Ectodermal cell (in vitro differentiated cells): ENCODE data around the gene MAP1LC3B2.

ENCODE experiments used
- H3K27ac ChIP-seq: 2 replicates; pipeline ENCODE4 v1.7.0; 2013; ENCODE audit warnings: mild to moderate bottlenecking, low read depth, low read length; ENCODE audit not compliant: insufficient read depth, poor library complexity, severe bottlenecking
- H3K27me3 ChIP-seq: 2 replicates; pipeline ENCODE4 v1.7.0; 2013; ENCODE audit warnings: mild to moderate bottlenecking, low read length; ENCODE audit not compliant: insufficient read depth, control insufficient read depth, poor library complexity, severe bottlenecking
- H3K36me3 ChIP-seq: one replicate; pipeline ENCODE4 v1.7.0; 2013; ENCODE audit warnings: low read length; ENCODE audit not compliant: control insufficient read depth, insufficient read depth
- H3K4me1 ChIP-seq: one replicate; pipeline ENCODE4 v1.7.0; 2013; ENCODE audit warnings: low read length; ENCODE audit not compliant: control insufficient read depth, insufficient read depth
- H3K4me3 ChIP-seq: 2 replicates; pipeline ENCODE4 v1.7.0; 2013; ENCODE audit warnings: low read depth, low read length, control low read depth; ENCODE audit not compliant: insufficient read depth
- H3K9me3 ChIP-seq: 2 replicates; pipeline ENCODE4 v1.7.0; 2013; ENCODE audit warnings: mild to moderate bottlenecking, low read length, moderate library complexity; ENCODE audit not compliant: control insufficient read depth
- WGBS, 2 experiments: methylation state at CpG; one replicate each; pipeline ENCODE4 v1.1.7; 2013; ENCODE audit warnings: missing lambda C conversion rate in 2 of 2; 5-methylcytosine and 5-hydroxymethylcytosine counted together

Gene MAP1LC3B2

DNA sequence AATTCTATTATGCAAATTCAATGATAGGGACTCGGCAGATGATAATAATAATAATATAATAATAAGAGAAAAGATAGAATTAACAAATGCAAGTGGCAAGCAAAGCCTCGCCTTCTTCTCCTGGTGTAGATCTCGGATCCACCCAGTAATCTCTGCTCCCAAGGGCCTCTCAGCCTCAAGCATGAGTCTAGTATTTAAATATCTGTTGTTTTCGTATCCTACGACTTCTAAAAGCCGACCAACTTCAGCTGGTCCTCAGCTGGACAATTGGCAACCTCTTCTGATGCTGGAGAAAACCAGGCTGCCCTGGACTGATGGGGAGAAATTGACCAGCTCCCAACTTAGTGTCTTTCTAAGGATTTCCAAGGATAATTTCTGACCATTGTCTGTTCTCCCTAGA lies 14.0 kb upstream of the MAP1LC3B2 start:
- WGBS, 2 experiments = 88 to 89% methylated on average over 5 of the region's 6 CpGs
- Histone ChIP-seq H3K4me1 (peaks cover 4% of the 10 kb centered on the region), H3K36me3 (no peaks in the 10 kb centered on the region), H3K27ac (no peak overlapping the region), H3K27me3 (no peaks in the 10 kb centered on the region), H3K4me3 (no peak overlapping the region), H3K9me3 (no peaks in the 10 kb centered on the region)

- Histone ChIP-seq H3K4me1 (peaks cover 4% of the 10 kb centered on the region), H3K27me3 (no peaks in the 10 kb centered on the region), H3K9me3 (no peaks in the 10 kb centered on the region), H3K36me3 (no peaks in the 10 kb centered on the region), H3K27ac (no peak overlapping the region), H3K4me3 (no peak overlapping the region)
- 75 to 83% methylated on average over 4 to 6 of the region's 6 CpGs for WGBS, 2 experiments
Observed at GRCh38 chr12:116545936-116546335, 13.2 kb upstream of the MAP1LC3B2 start.

DNA sequence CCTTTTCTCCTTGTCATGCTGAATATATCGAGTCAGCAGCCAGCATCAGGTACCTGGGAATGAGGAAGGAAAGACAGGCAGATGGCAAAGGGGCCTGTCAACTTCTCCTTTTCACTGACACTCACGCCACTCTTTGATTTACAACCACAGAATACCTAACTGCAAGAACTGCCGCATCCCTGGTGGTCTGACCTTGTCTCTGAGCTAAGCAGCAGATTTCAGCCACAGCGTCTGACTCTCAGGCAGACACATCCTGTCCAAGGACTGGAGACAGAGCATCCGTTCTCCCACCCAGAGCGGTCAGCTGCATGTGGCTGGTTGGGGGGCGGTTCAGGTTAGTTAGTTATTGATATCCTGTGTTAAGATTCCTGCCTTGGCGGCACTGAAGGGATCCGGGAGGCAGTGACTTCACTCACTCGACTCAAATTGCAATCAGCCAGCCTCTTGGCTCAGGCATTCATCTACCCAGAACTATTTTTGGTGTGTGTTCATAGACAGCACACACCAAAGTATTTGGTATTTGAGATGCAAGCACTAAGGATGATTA lies 11.2 kb upstream of the MAP1LC3B2 start:
- H3K27ac ChIP-seq = no peak overlapping the region
- no peak overlapping the region for H3K4me3 ChIP-seq
- H3K4me1 ChIP-seq = peaks cover 4% of the 10 kb centered on the region
- H3K9me3 ChIP-seq = no peaks in the 10 kb centered on the region
- no peaks in the 10 kb centered on the region for H3K36me3 ChIP-seq
- 85 to 87% methylated on average over 10 of the region's 10 CpGs for WGBS, 2 experiments
- no peaks in the 10 kb centered on the region for H3K27me3 ChIP-seq

GRCh38 chr12:116549993-116550392 lies 9.2 kb upstream of the MAP1LC3B2 start:
- WGBS, 2 experiments = 92 to 96% methylated on average over 10 of the region's 10 CpGs
- Histone ChIP-seq H3K36me3 (no peaks in the 10 kb centered on the region), H3K27ac (no peak overlapping the region), H3K4me1 (peaks cover 4% of the 10 kb centered on the region), H3K27me3 (no peaks in the 10 kb centered on the region), H3K4me3 (no peak overlapping the region), H3K9me3 (no peaks in the 10 kb centered on the region)

DNA sequence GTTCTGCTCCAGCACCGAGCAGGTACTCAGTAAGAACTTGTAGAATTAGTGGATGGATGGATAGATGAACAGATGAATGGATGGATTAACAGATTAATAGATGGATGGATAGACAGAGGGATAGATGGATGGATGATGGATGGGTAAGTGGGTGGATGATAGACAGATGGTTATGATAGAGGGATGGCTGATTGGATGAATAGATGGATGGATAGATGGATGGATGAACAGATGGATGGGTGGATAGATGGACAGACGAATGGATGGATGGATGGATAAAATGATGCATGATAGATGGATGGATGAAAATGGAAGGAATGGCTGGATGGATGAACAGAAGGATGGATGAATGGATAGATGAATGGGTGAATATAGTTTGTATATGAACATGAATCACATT lies 8.0 kb upstream of the MAP1LC3B2 start:
- H3K36me3 ChIP-seq = no peaks in the 10 kb centered on the region
- H3K27ac ChIP-seq = no peak overlapping the region
- H3K9me3 ChIP-seq = no peaks in the 10 kb centered on the region
- 90 to 93% methylated on average over 2 of the region's 2 CpGs for WGBS, 2 experiments
- no peak overlapping the region for H3K4me3 ChIP-seq
- H3K27me3 ChIP-seq = no peaks in the 10 kb centered on the region
- no peaks in the 10 kb centered on the region for H3K4me1 ChIP-seq

GRCh38 chr12:116551619-116551951 lies 7.6 kb upstream of the MAP1LC3B2 start:
- no peaks in the 10 kb centered on the region for H3K4me1 ChIP-seq
- H3K27me3 ChIP-seq = no peaks in the 10 kb centered on the region
- H3K27ac ChIP-seq = no peak overlapping the region
- no peaks in the 10 kb centered on the region for H3K9me3 ChIP-seq
- 92 to 98% methylated on average over 2 of the region's 2 CpGs for WGBS, 2 experiments
- no peaks in the 10 kb centered on the region for H3K36me3 ChIP-seq
- H3K4me3 ChIP-seq = no peak overlapping the region

DNA sequence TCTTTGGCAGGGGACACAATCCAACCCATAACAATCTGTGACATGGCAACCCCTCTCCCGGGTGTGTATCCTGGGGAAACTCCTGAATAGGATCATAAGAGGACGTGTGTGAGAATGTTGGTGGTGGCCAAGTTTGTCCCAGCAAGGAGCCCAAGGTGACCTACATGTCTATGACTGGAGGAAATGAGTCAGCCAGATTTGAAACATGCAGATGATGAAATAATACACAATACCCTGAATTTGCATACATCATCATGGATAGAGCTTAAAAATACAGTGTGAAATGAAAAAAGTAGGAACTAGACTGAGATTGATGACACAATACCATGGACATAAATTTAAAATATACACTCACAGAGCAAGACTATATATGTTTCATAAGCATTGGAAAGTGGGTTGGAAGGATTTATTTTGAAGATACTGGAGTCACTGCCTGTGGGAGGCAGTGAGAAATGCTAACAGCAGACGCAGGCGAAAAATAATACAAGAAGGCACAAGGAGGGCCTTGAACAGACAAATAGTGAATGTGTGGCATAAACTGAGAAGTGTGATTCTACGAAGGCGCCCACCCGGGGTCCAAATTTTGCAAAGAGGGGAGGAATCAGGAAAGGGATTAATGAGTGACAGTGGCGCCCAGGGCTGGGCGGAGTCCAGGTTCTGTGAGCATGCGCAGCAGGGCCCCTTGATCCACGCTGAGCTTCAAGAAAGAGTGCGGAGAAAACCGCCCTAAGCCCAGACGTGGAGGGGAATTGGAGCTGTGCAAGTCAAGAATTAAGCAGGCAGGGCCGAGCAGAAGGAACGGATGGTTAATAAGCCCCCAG lies 7.0 kb upstream of the MAP1LC3B2 start:
- Histone ChIP-seq H3K27me3 (no peaks in the 10 kb centered on the region), H3K36me3 (no peaks in the 10 kb centered on the region), H3K27ac (no peak overlapping the region), H3K4me3 (no peak overlapping the region), H3K4me1 (no peaks in the 10 kb centered on the region), H3K9me3 (no peaks in the 10 kb centered on the region)
- WGBS, 2 experiments = 90 to 92% methylated on average over 16 of the region's 16 CpGs

GRCh38 chr12:116552773-116553373 lies 6.3 kb upstream of the MAP1LC3B2 start:
- no peaks in the 10 kb centered on the region for H3K36me3 ChIP-seq
- WGBS, 2 experiments = 89 to 90% methylated on average over 17 of the region's 17 CpGs
- no peak overlapping the region for H3K27ac ChIP-seq
- no peak overlapping the region for H3K4me3 ChIP-seq
- no peaks in the 10 kb centered on the region for H3K4me1 ChIP-seq
- no peaks in the 10 kb centered on the region for H3K27me3 ChIP-seq
- H3K9me3 ChIP-seq = no peaks in the 10 kb centered on the region

DNA sequence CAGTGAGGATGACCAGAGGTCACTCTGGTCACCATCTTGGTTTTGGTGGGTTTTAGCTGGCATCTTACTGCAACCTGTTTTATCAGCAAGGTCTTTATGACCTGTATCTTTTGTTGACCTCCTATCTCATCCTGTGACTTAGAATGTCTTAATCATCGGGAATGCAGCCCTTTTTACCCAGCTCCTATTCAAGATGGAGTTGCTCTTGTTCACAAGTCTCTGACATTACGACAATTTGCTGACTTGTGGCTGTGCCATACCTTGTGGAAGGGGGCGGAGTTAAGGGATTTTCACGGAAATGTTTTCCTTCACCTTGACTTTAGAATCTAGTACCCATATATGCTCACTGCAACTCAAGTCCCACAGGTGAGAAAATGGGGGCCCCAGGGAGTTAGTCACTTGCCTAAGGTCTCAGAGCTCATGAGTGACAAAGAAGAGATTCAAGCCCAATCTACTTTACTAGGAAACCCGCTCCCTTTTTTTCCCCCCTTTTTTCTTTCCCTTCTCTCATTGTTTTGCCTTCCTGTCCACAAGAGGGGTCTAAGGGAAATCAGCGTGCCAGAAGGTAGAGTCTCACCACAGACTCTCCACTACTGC lies 2.7 kb upstream of the MAP1LC3B2 start:
- Histone ChIP-seq H3K27ac (no peak overlapping the region), H3K4me1 (peaks cover 12% of the 10 kb centered on the region), H3K36me3 (no peaks in the 10 kb centered on the region), H3K4me3 (no peak overlapping the region), H3K9me3 (no peaks in the 10 kb centered on the region), H3K27me3 (no peaks in the 10 kb centered on the region)
- 90 to 94% methylated on average over 6 of the region's 6 CpGs for WGBS, 2 experiments

- 93 to 97% methylated on average over 3 to 4 of the region's 4 CpGs for WGBS, 2 experiments
- Histone ChIP-seq H3K4me1 (peaks cover 12% of the 10 kb centered on the region), H3K4me3 (no peak overlapping the region), H3K27ac (no peak overlapping the region), H3K27me3 (no peaks in the 10 kb centered on the region), H3K9me3 (no peaks in the 10 kb centered on the region), H3K36me3 (no peaks in the 10 kb centered on the region)
Observed at GRCh38 chr12:116556964-116557698, 2.0 kb upstream of the MAP1LC3B2 start.
